Measurements from ENCODE around the gene APLP2.
A peak's percentile ranks its signal among the peaks of the same experiment; 100 is the strongest.

The APLP2 gene

GRCh38 chr11:130054966-130055365 lies 14.7 kb upstream of the APLP2 start:
- no peak for DNase-seq (ENCODE audit: extremely low read depth in 1 of 2, low read depth in 1 of 2)

GRCh38 chr11:130055617-130056016 lies 14.1 kb upstream of the APLP2 start:
- DNase-seq (ENCODE audit: extremely low read depth in 1 of 2, low read depth in 1 of 2) = no peak

- DNase-seq (ENCODE audit: extremely low read depth in 1 of 2, low read depth in 1 of 2) = no peak
Observed at GRCh38 chr11:130061017-130061416, 8.7 kb upstream of the APLP2 start.

GRCh38 chr11:130062026-130062425 lies 7.7 kb upstream of the APLP2 start:
- no peak for DNase-seq (ENCODE audit: extremely low read depth in 1 of 2, low read depth in 1 of 2)

GRCh38 chr11:130063451-130063850 lies 6.2 kb upstream of the APLP2 start:
- no peak for DNase-seq (ENCODE audit: extremely low read depth in 1 of 2, low read depth in 1 of 2)

- DNase-seq (ENCODE audit: extremely low read depth in 1 of 2, low read depth in 1 of 2) = no peak
Observed at GRCh38 chr11:130064596-130064995, 5.1 kb upstream of the APLP2 start.

- DNase-seq (ENCODE audit: extremely low read depth in 1 of 2, low read depth in 1 of 2) = no peak
Observed at GRCh38 chr11:130066338-130066737, 3.4 kb upstream of the APLP2 start.

- no peak for DNase-seq (ENCODE audit: extremely low read depth in 1 of 2, low read depth in 1 of 2)
Observed at GRCh38 chr11:130068546-130068985, 1.1 kb upstream of the APLP2 start.

- DNase-seq (ENCODE audit: extremely low read depth in 1 of 2, low read depth in 1 of 2) = no peak
Observed at GRCh38 chr11:130068986-130069658, 572 bp upstream of the APLP2 start.

- DNase-seq (ENCODE audit: extremely low read depth in 1 of 2, low read depth in 1 of 2) = peak in 1 of 2 donors; percentile 31
Observed at GRCh38 chr11:130070109-130070845, 583 bp downstream of the APLP2 start.

GRCh38 chr11:130070846-130071200 lies 1.1 kb downstream of the APLP2 start:
- no peak for DNase-seq (ENCODE audit: extremely low read depth in 1 of 2, low read depth in 1 of 2)

GRCh38 chr11:130071211-130071712 lies 1.6 kb downstream of the APLP2 start:
- no peak for DNase-seq (ENCODE audit: extremely low read depth in 1 of 2, low read depth in 1 of 2)

GRCh38 chr11:130074736-130075135 lies 5.0 kb downstream of the APLP2 start:
- DNase-seq (ENCODE audit: extremely low read depth in 1 of 2, low read depth in 1 of 2) = no peak

GRCh38 chr11:130076778-130077481 lies 7.2 kb downstream of the APLP2 start:
- DNase-seq (ENCODE audit: extremely low read depth in 1 of 2, low read depth in 1 of 2) = no peak

- DNase-seq (ENCODE audit: extremely low read depth in 1 of 2, low read depth in 1 of 2) = no peak
Observed at GRCh38 chr11:130077671-130078070, 8.0 kb downstream of the APLP2 start.

GRCh38 chr11:130078080-130078479 lies 8.4 kb downstream of the APLP2 start:
- DNase-seq (ENCODE audit: extremely low read depth in 1 of 2, low read depth in 1 of 2) = no peak

GRCh38 chr11:130085671-130086290 lies 16.1 kb downstream of the APLP2 start:
- DNase-seq (ENCODE audit: extremely low read depth in 1 of 2, low read depth in 1 of 2) = no peak

GRCh38 chr11:130086669-130087068 lies 17.0 kb downstream of the APLP2 start:
- no peak for DNase-seq (ENCODE audit: extremely low read depth in 1 of 2, low read depth in 1 of 2)

- no peak for DNase-seq (ENCODE audit: extremely low read depth in 1 of 2, low read depth in 1 of 2)
Observed at GRCh38 chr11:130087294-130087926, 17.7 kb downstream of the APLP2 start.

GRCh38 chr11:130088217-130088616 lies 18.5 kb downstream of the APLP2 start:
- no peak for DNase-seq (ENCODE audit: extremely low read depth in 1 of 2, low read depth in 1 of 2)

All from activated CD8-positive, alpha-beta memory T cell treated with anti-CD3 and anti-CD28 coated beads for 1 hour (primary cell).